Transverse colon (tissue), 4 donors: ENCODE results near the gene LRRC2. TPM values are rescaled to one million over a fixed set of nuclear protein-coding genes. Genes with fewer than 3 reads are reported as not detected.
"Not testable (repeated sequence)": the region's sequence is repeated elsewhere in the genome, so short reads cannot be mapped to it uniquely, and the experiment has no call there.

ENCODE experiments used
- DNase-seq: peaks from one replicate; pipeline ENCODE4 v3.0.0-alpha.2; 2019
- H3K27ac ChIP-seq, 4 donors: fragments of 200-600 bp; sonication (generic); 2 replicates each; pipeline ENCODE4 v1.5.1; 2016 to 2018; ENCODE audit warnings: inconsistent platforms in 4 of 4
- H3K27me3 ChIP-seq: fragments of 200-600 bp; sonication (generic); 2 replicates; pipeline ENCODE4 v1.5.1; 2017; ENCODE audit warnings: inconsistent platforms
- H3K36me3 ChIP-seq, 4 donors: fragments of 200-600 bp; sonication (generic); 2 replicates each; pipeline ENCODE4 v1.5.1; 2017 to 2019; ENCODE audit warnings: inconsistent platforms in 4 of 4
- H3K4me1 ChIP-seq, 4 donors: fragments of 200-600 bp; sonication (generic); 2 replicates each; pipeline ENCODE4 v1.5.1; 2017 to 2020; ENCODE audit warnings: inconsistent platforms in 4 of 4
- H3K4me3 ChIP-seq, 4 donors: fragments of 200-600 bp; sonication (generic); 1 replicate in 1 of 4; 2 replicates in 3 of 4; pipeline versions ENCODE4 v1.5.1 to v1.6.1; 2017 to 2019; ENCODE audit warnings: inconsistent platforms in 4 of 4
- H3K9me3 ChIP-seq, 2 donors: fragments of 200-600 bp; sonication (generic); 2 replicates each; pipeline ENCODE4 v1.5.1; 2017 to 2019; ENCODE audit warnings: inconsistent platforms in 2 of 2
- EP300 ChIP-seq: sonication (generic); formaldehyde crosslinking; IDR thresholded peaks from one replicate; pipeline ENCODE4 v1.6.1; 2017; ENCODE audit warnings: antibody characterized with exemption, low read depth
- POLR2A ChIP-seq: fragments of 450-650 bp; IDR thresholded peaks from one replicate; pipeline ENCODE4 v1.6.1; 2016; ENCODE audit warnings: antibody characterized with exemption, mild to moderate bottlenecking, moderate library complexity
- POLR2AphosphoS5 ChIP-seq, 3 donors: sonication (generic); formaldehyde crosslinking; IDR thresholded peaks; one replicate each; pipeline ENCODE4 v1.6.1; 2016; ENCODE audit warnings: antibody characterized with exemption in 3 of 3
- WGBS, 2 donors: methylation state at CpG; one replicate each; pipeline ENCODE4 v1.1.5; 2018; ENCODE audit warnings: low coverage in 1 of 2; 5-methylcytosine and 5-hydroxymethylcytosine counted together
- in situ Hi-C, 4 donors: fragments of 200-750 bp; cut with MboI; loops; one replicate each; pipeline versions ENCODE4 v1.15.0 to v1.15.1; 2017; ENCODE audit warnings: low sequenced_read_pairs in 3 of 4, low pct_ligation_motif_present in 1 of 4, low pct_unique_long_range_greater_than_20kb in 1 of 4
- intact Hi-C: fragments of 100-400 bp; cut with DNase I; formaldehyde crosslinking; loops from one replicate; pipeline ENCODE4 v1.15.1; 2023; ENCODE audit warnings: low total_unique reads
- total RNA-seq, 4 donors: library from RNA; depleted of rRNA; stranded (reverse); fragments of >200 nt; gene quantifications; one replicate each; pipeline ENCODE4 v1.1.0, GENCODE V29; 2016
- TF ChIP-seq, protein P1 (sequence below), 5 experiments: fragments of 200-600 bp in 3 of 5; fragments of 450-650 bp in 2 of 5; sonication (generic) in 3 of 5; IDR thresholded peaks; 1 replicate in 2 of 5; 2 replicates in 3 of 5; pipeline ENCODE4 v1.5.1; 2016 to 2017; ENCODE audit warnings: antibody characterized with exemption in 5 of 5, inconsistent platforms in 3 of 5, mild to moderate bottlenecking in 2 of 5, moderate library complexity in 1 of 5

Gene LRRC2
- total RNA-seq, 4 donors from 2014 or later = 1.00 to 2.0 (median 1.6) TPM; not detected in 1

DNA sequence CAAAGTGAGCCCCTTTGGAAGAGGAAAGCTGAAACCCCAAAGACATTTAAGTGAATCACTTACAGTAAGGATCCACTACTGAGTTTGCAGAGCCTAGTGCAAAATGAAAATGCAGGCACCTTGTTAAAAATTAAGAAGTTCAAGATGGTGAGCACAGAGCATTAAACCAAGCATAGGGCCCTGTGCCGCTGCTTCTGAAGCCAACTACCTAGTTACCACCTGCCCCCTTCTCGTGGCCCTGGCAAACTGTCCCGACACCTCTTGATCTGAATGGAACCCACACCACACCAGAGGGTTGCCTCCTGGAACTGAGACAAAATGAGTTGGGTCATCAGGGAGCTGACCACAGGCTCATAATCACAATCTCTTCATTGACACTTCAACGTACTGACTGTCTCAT is 25.6 kb downstream of the LRRC2 start:
- TF ChIP-seq, protein P1, sequence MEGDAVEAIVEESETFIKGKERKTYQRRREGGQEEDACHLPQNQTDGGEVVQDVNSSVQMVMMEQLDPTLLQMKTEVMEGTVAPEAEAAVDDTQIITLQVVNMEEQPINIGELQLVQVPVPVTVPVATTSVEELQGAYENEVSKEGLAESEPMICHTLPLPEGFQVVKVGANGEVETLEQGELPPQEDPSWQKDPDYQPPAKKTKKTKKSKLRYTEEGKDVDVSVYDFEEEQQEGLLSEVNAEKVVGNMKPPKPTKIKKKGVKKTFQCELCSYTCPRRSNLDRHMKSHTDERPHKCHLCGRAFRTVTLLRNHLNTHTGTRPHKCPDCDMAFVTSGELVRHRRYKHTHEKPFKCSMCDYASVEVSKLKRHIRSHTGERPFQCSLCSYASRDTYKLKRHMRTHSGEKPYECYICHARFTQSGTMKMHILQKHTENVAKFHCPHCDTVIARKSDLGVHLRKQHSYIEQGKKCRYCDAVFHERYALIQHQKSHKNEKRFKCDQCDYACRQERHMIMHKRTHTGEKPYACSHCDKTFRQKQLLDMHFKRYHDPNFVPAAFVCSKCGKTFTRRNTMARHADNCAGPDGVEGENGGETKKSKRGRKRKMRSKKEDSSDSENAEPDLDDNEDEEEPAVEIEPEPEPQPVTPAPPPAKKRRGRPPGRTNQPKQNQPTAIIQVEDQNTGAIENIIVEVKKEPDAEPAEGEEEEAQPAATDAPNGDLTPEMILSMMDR (IDR thresholded peaks at IDR 0.05) = no peak
- TF ChIP-seq EP300 = no peak
- no peak for TF ChIP-seq POLR2AphosphoS5 (IDR thresholded peaks at IDR 0.05)
- TF ChIP-seq POLR2A = no peak
- Histone ChIP-seq H3K27me3 (no peaks in the 10 kb centered on the region), H3K9me3 (no peaks in the 10 kb centered on the region), H3K36me3 (no peaks in the 10 kb centered on the region), H3K4me3 (no peak overlapping the region), H3K4me1 (peaks cover 0 to 10% (median 0%) of the 10 kb centered on the region in 4 donors), H3K27ac (no peak overlapping the region)
- DNase-seq = no peak
- 93% methylated on average over 3 to 4 of the region's 4 CpGs for WGBS, 2 donors
- in situ Hi-C loops (no loop called here), intact Hi-C loops (no loop called here)

DNA sequence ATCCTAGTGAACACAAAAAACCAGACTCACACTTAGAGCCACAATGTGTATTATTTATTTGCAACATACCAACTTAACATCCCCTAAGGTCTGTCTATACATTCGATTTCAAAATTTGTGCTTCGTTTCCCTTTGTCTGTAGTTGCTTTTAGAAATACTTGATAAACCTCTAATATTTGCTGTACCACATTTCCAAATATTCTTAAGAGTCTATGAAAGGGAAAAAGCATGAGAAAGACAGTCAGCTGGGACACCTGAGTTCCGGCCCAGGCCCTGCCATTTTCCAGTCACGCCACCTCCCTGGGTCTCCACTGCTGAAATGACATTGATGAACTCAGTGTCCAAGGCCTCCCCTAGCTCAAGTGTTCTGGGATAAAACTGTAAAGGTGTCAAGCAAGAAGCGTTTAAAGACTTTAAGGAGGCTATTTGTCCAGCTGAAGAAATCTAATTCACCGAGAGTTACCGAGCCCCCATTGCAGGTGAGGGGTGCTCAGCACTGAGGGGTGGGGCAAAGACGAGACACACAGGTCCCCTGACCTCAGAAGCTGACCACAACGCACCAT is 26.6 kb downstream of the LRRC2 start:
- in situ Hi-C loops = no loop called here

DNA sequence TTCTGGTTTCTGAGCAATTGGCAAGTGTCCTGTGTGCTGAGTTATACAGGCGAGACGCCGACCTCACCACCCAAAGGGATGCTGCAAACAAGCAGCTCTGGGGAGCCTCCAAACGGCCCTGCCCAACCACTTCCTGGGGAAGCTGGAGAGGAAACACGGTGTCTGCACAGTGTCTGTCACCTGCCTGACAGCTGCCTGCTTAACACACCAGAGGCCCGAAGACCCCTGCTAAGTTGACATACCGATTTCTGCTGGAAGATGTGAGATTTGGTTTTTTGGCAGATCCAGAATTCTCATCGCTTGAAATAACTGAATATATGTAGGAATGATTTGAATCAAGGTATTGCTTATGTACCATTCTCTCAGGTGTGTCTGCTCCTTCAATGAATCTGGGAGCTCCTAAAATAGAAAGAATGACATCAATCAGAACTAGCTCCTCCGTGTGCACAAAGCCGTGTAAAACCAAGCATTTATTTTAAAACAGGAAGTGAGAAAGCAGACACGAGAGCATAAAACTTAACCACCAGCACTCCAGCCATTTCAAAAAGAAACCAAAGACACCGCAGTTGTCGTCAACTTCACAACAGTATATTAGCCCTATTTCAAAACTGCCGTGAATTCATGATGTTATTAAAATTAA is 27.2 kb downstream of the LRRC2 start:
- no peak for TF ChIP-seq POLR2A
- 45 to 72% methylated on average over 8 to 14 of the region's 14 CpGs for WGBS, 2 donors
- peaks cover 0 to 10% (median 0%) of the 10 kb centered on the region in 4 donors for H3K4me1 ChIP-seq
- H3K27me3 ChIP-seq = no peaks in the 10 kb centered on the region
- no peaks in the 10 kb centered on the region for H3K9me3 ChIP-seq
- intact Hi-C loops = no loop called here
- in situ Hi-C loops = no loop called here
- peak; percentile 83 for DNase-seq
- no peaks in the 10 kb centered on the region for H3K36me3 ChIP-seq
- H3K4me3 ChIP-seq = no peak overlapping the region
- H3K27ac ChIP-seq = peak overlapping the region; percentile 36 to 68 (median 48)

More for the DNA sequence above, 26.6 kb downstream of the LRRC2 start:
- no peaks in the 10 kb centered on the region for H3K36me3 ChIP-seq
- no peak for DNase-seq
- H3K27me3 ChIP-seq = no peaks in the 10 kb centered on the region
- no peak for TF ChIP-seq EP300
- no peak for TF ChIP-seq POLR2A
- H3K4me1 ChIP-seq = peaks cover 0 to 10% (median 0%) of the 10 kb centered on the region in 4 donors
- WGBS, 2 donors = 80 to 86% methylated on average over 5 to 9 of the region's 9 CpGs
- no peak overlapping the region for H3K4me3 ChIP-seq
- no peaks in the 10 kb centered on the region for H3K9me3 ChIP-seq
- peak overlapping the region; percentile 36 to 68 (median 48) for H3K27ac ChIP-seq
- intact Hi-C loops = no loop called here

DNA sequence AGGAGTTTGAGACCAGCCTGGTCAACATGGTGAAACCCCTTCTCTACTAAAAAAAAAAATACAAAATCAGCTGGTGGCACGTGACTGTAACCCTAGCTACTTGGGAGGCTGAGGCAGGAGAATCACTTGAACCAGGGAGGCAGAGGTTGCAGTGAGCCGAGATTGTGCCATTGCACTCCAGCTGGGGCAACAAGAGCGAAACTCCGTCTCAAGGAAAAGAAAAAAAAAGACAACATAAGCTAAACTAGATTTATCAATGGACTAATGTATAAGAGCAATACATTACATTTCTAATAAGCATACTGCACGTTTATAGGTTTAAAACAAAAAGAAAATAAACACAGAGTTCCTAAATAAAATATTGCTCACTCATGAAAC is 27.7 kb downstream of the LRRC2 start:
- WGBS, 2 donors = 51 to 61% methylated on average over 3 to 5 of the region's 5 CpGs

DNA sequence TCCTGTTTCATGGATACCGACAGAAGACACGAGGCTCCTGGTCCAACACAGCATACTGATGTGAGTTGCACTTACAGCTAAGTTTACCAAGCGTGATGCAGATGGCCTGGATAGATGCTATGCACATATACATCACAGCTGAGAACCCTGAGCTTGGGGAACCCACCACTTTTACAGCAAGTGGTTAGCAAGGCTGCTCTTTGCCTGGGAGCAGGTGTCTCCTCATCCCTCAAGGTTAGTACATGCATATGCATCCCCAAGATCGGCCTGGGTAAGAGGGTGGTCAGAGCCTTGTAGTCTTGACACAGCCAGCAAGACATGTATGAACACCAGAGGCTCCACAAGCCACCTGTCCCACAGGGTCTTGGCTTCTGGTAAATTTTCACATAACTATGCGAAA is 28.3 kb downstream of the LRRC2 start:
- Histone ChIP-seq H3K9me3 (no peaks in the 10 kb centered on the region), H3K36me3 (no peaks in the 10 kb centered on the region), H3K27me3 (no peaks in the 10 kb centered on the region), H3K4me3 (no peak overlapping the region), H3K27ac (peak overlapping the region in 1 of 4 donors; percentile 50), H3K4me1 (peaks cover 0 to 10% (median 0%) of the 10 kb centered on the region in 4 donors)
- WGBS, 2 donors = 88 to 89% methylated on average over 3 to 5 of the region's 5 CpGs
- in situ Hi-C loops = no loop called here
- TF ChIP-seq POLR2AphosphoS5 (IDR thresholded peaks at IDR 0.05) (no peak), POLR2A (no peak), EP300 (no peak)
- TF ChIP-seq, protein P1 (IDR thresholded peaks at IDR 0.05) = no peak
- no peak for DNase-seq
- intact Hi-C loops = no loop called here

More for the DNA sequence above, 27.7 kb downstream of the LRRC2 start:
- intact Hi-C loops, H3K4me3 ChIP-seq, DNase-seq, in situ Hi-C loops, H3K36me3 ChIP-seq, H3K9me3 ChIP-seq, H3K27me3 ChIP-seq: not testable (repeated sequence)
- Histone ChIP-seq H3K27ac (peak overlapping the region; percentile 24 to 50 (median 36)), H3K4me1 (peaks cover 0 to 10% (median 0%) of the 10 kb centered on the region in 4 donors)
